Peyer's patch (tissue), 4 donors: Measurements from ENCODE around the gene BICC1. TPM values are rescaled to one million over a fixed set of nuclear protein-coding genes. Genes with fewer than 3 reads are reported as not detected.
A peak's percentile ranks its signal among the peaks of the same experiment; 100 is the strongest.

Experiments
- DNase-seq, 3 donors: peaks; one replicate each; pipeline ENCODE4 v3.0.0-alpha.2; 2017 to 2019
- H3K27ac ChIP-seq, 4 donors: fragments of 200-600 bp; sonication (generic); one replicate each; pipeline ENCODE4 v1.5.1; 2016 to 2019
- H3K27me3 ChIP-seq, 2 donors: fragments of 200-600 bp; sonication (generic); one replicate each; pipeline ENCODE4 v1.5.1; 2019
- H3K36me3 ChIP-seq, 3 donors: fragments of 200-600 bp; sonication (generic); one replicate each; pipeline ENCODE4 v1.5.1; 2016 to 2019
- H3K4me1 ChIP-seq, 4 donors: fragments of 200-600 bp; sonication (generic); one replicate each; pipeline ENCODE4 v1.5.1; 2016 to 2019
- H3K4me3 ChIP-seq, 4 donors: fragments of 200-600 bp; sonication (generic); 1 replicate in 3 of 4; 2 replicates in 1 of 4; pipeline ENCODE4 v1.5.1; 2016 to 2019; ENCODE audit warnings: mild to moderate bottlenecking in 1 of 4
- H3K9me3 ChIP-seq, 4 donors: fragments of 200-600 bp; sonication (generic); one replicate each; pipeline ENCODE4 v1.5.1; 2016 to 2019; ENCODE audit warnings: mild to moderate bottlenecking in 1 of 4
- POLR2A ChIP-seq, 2 donors: fragments of 450-650 bp; IDR thresholded peaks; one replicate each; pipeline ENCODE4 v1.5.1; 2017; ENCODE audit warnings: antibody characterized with exemption in 2 of 2, mild to moderate bottlenecking in 2 of 2, moderate library complexity in 2 of 2
- total RNA-seq, 4 donors: library from RNA; depleted of rRNA; stranded (reverse); fragments of >200 nt; gene quantifications; one replicate each; pipeline ENCODE4 v1.1.0, GENCODE V29; 2016
- TF ChIP-seq, protein P1 (sequence below), 6 experiments: fragments of 450-650 bp in 4 of 6; fragments of 200-600 bp in 2 of 6; sonication (generic) in 1 of 6; IDR thresholded peaks; one replicate each; pipeline ENCODE4 v1.5.1; 2017 to 2019; ENCODE audit warnings: antibody characterized with exemption in 6 of 6, mild to moderate bottlenecking in 3 of 6, moderate library complexity in 1 of 6

BICC1 gene
- total RNA-seq, 4 donors from 2014 or later, result 1.1 to 19.0 (median 2.6) TPM

DNA sequence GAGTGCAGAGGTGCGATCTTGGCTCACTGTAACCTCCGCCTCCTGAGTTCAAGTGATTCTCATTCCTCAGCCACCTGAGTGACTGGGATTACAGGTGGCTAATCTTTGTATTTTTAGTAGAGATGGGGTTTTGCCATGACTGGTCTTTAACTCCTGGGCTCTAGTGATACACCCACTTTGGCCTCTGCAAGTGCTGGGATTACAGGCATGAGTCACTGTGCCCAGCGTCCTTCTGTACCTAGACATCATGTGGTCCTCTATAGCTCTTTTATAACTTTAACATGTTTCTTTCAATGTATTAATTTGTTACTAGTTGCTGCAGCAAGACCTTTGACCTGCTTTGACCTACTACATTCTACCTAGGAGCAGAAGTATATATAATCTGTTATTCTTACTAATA lies 38.7 kb upstream of the BICC1 start:
- TF ChIP-seq, protein P1, sequence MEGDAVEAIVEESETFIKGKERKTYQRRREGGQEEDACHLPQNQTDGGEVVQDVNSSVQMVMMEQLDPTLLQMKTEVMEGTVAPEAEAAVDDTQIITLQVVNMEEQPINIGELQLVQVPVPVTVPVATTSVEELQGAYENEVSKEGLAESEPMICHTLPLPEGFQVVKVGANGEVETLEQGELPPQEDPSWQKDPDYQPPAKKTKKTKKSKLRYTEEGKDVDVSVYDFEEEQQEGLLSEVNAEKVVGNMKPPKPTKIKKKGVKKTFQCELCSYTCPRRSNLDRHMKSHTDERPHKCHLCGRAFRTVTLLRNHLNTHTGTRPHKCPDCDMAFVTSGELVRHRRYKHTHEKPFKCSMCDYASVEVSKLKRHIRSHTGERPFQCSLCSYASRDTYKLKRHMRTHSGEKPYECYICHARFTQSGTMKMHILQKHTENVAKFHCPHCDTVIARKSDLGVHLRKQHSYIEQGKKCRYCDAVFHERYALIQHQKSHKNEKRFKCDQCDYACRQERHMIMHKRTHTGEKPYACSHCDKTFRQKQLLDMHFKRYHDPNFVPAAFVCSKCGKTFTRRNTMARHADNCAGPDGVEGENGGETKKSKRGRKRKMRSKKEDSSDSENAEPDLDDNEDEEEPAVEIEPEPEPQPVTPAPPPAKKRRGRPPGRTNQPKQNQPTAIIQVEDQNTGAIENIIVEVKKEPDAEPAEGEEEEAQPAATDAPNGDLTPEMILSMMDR (IDR thresholded peaks at IDR 0.05), result no peak
- TF ChIP-seq POLR2A (IDR thresholded peaks at IDR 0.05), result no peak
- no peaks in the 10 kb centered on the region for H3K9me3 ChIP-seq
- no peak overlapping the region for H3K4me3 ChIP-seq
- peak in 1 of 3 donors; percentile 56 for DNase-seq
- H3K36me3 ChIP-seq, result no peaks in the 10 kb centered on the region
- H3K27me3 ChIP-seq, result no peaks in the 10 kb centered on the region
- H3K27ac ChIP-seq, result no peak overlapping the region
- no peaks in the 10 kb centered on the region for H3K4me1 ChIP-seq

DNA sequence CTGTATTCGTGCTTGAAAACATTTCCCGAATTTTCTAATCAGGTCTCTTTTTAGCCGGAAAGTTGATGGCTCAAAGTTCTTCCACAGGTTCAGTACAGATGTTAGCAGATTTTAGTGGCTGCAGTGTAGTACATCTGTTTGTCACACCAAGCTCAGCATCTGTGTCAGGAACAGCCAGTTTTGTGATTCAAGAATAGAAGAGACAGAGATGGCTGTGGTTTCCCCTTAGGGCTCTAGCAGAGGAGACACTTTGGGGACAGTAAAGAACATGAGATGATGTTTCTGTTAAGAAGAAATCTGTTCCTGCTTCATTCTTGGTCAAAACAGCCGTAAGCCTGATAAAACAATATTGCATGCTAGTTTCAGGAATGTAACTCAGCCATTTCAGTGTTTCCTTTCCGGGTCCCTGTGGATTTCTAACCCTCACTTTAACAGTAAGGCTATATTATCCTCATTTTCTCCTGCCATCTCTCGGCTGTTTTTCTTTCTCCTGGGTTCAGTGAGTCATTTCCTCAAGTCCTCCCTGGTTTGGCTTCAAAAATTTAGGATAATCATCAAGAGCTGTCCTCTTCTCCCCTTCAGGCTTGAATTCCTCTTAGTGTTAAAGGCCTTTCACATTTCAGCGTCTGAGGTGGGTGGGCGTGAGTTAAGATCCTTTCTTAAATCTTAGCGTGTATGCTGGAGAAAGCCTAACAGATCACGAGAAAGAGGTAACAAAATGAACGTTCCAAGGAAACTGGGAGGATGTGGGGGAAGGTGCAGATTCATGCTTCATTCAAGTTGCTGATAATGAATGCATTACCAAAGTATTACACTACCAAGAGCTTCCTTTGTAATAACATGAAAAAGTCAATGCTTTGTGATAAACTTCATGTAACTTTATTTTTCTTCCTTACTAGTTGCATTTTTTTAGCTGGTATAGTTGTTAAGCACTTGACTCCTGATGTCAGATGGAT lies 37.1 kb upstream of the BICC1 start:
- no peak for DNase-seq
- H3K4me1 ChIP-seq, result no peaks in the 10 kb centered on the region
- H3K27ac ChIP-seq, result no peak overlapping the region
- H3K36me3 ChIP-seq, result no peaks in the 10 kb centered on the region
- TF ChIP-seq, protein P1 (IDR thresholded peaks at IDR 0.05), result no peak
- TF ChIP-seq POLR2A (IDR thresholded peaks at IDR 0.05), result no peak
- H3K4me3 ChIP-seq, result no peak overlapping the region
- H3K9me3 ChIP-seq, result no peaks in the 10 kb centered on the region
- H3K27me3 ChIP-seq, result no peaks in the 10 kb centered on the region

DNA sequence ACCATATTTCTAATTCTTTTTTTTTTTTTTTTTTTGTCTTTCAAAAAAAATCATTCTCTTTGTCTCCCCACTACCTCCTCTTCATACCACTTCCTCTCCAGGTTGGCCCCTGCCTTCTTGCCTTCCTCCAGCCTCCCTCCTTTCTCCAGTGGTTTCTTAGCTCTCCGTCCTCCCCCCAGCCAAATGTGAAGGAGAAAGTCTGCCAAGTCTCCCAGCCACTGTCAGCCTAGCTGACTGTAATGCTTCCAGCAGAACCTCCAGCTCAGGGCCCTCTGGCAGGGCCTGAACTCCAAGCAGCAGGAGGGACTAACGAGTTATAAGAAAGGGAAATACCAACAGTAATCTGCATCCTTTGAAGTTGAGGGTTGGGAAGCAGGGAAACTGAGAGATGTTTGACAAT lies 35.5 kb upstream of the BICC1 start:
- Histone ChIP-seq H3K4me3 (no peak overlapping the region), H3K27me3 (no peaks in the 10 kb centered on the region), H3K27ac (no peak overlapping the region), H3K36me3 (no peaks in the 10 kb centered on the region), H3K9me3 (no peaks in the 10 kb centered on the region), H3K4me1 (no peaks in the 10 kb centered on the region)
- TF ChIP-seq, protein P1 (IDR thresholded peaks at IDR 0.05), result no peak
- no peak for TF ChIP-seq POLR2A (IDR thresholded peaks at IDR 0.05)
- DNase-seq, result no peak

DNA sequence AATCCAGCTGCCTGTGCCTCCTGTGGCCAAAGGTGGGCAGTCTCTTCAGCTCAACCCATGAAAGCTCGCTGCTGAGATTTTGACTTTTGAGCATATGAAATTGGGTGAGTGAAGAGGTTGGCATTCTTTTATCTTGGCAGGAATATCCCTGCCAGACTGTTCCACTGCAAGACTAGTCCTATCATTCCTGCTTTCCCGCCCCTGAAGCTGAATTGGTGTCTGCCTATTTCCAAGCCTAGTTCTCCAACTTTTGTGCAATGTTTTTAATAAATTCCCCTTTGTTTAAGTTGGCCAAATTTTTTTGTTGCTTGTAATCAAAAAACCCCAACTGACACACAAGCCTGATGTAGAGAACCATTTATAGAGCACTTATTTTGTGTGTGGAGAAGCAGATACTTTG lies 34.8 kb upstream of the BICC1 start:
- no peaks in the 10 kb centered on the region for H3K27me3 ChIP-seq
- no peak overlapping the region for H3K27ac ChIP-seq
- no peak for TF ChIP-seq POLR2A (IDR thresholded peaks at IDR 0.05)
- TF ChIP-seq, protein P1 (IDR thresholded peaks at IDR 0.05), result no peak
- H3K4me3 ChIP-seq, result no peak overlapping the region
- H3K36me3 ChIP-seq, result no peaks in the 10 kb centered on the region
- no peaks in the 10 kb centered on the region for H3K4me1 ChIP-seq
- no peaks in the 10 kb centered on the region for H3K9me3 ChIP-seq
- DNase-seq, result no peak

DNA sequence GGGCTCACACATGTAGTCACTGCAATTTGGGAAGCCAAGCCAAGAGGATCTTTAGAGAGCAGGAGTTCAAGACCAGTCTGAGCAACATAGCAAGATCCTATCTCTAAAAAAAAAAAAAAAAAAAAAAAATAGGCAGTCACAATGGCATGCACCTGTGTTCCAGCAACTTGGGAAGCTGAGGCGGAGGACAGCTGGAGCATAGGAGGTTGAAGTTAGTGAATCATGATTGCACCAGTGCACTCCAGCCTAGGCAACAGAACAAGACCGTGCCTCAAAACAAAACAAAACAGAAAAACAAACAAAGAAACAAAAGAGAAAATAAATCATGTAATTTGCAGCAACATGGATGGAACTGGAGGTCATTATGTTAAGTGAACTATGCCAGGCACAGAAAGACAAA lies 33.6 kb upstream of the BICC1 start:
- no peak for DNase-seq
- no peaks in the 10 kb centered on the region for H3K9me3 ChIP-seq
- no peak overlapping the region for H3K4me3 ChIP-seq
- no peak overlapping the region for H3K27ac ChIP-seq
- H3K4me1 ChIP-seq, result no peaks in the 10 kb centered on the region
- no peaks in the 10 kb centered on the region for H3K36me3 ChIP-seq
- TF ChIP-seq, protein P1 (IDR thresholded peaks at IDR 0.05), result no peak
- no peak for TF ChIP-seq POLR2A (IDR thresholded peaks at IDR 0.05)
- H3K27me3 ChIP-seq, result no peaks in the 10 kb centered on the region
